Right lobe of liver (tissue), 4 donors: ENCODE results near the gene BRSK1.

Source experiments
- CTCF ChIP-seq, 4 donors: fragments of 200-600 bp in 3 of 4; fragments of 450-650 bp in 1 of 4; IDR thresholded peaks; one replicate each; pipeline versions ENCODE4 v1.5.1 to v1.8.0; 2016 to 2022; ENCODE audit warnings: antibody characterized with exemption in 4 of 4, mild to moderate bottlenecking in 2 of 4
- POLR2A ChIP-seq: fragments of 450-650 bp; IDR thresholded peaks from one replicate; pipeline ENCODE4 v1.6.1; 2017; ENCODE audit warnings: antibody characterized with exemption, mild to moderate bottlenecking
- donor health status: DM: no; HTN: no; CAD: no.
- donor health status: DM: no; HTN: no; CAD: no.
- donor health status: DM: no; HTN: yes; CAD: no.

GRCh38 chr19:55352549-55353145 lies 68.8 kb downstream of the BRSK1 start:
- TF ChIP-seq POLR2A (no peak), CTCF (IDR thresholded peaks at IDR 0.05) (no peak)
